Measurements from ENCODE around the gene FAM193B.

- TF ChIP-seq CTCF (IDR thresholded peaks at IDR 0.05) (no peak; the same call in 1 of the 2 replicates), REST (IDR thresholded peaks at IDR 0.05; ENCODE audit: insufficient read depth in 1 of 2, low read depth in 2 of 2, low read length in 1 of 2) (no peak), POLR2AphosphoS5 (IDR thresholded peaks at IDR 0.05; ENCODE audit: low read depth, low read length) (no peak)
Measured at GRCh38 chr5:177601577-177602457, 47.5 kb upstream of the FAM193B start.

All from Panc1 (cell line).